ENCODE measurements around the gene PLIN3.

Gene PLIN3, protein sequence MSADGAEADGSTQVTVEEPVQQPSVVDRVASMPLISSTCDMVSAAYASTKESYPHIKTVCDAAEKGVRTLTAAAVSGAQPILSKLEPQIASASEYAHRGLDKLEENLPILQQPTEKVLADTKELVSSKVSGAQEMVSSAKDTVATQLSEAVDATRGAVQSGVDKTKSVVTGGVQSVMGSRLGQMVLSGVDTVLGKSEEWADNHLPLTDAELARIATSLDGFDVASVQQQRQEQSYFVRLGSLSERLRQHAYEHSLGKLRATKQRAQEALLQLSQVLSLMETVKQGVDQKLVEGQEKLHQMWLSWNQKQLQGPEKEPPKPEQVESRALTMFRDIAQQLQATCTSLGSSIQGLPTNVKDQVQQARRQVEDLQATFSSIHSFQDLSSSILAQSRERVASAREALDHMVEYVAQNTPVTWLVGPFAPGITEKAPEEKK

DNA sequence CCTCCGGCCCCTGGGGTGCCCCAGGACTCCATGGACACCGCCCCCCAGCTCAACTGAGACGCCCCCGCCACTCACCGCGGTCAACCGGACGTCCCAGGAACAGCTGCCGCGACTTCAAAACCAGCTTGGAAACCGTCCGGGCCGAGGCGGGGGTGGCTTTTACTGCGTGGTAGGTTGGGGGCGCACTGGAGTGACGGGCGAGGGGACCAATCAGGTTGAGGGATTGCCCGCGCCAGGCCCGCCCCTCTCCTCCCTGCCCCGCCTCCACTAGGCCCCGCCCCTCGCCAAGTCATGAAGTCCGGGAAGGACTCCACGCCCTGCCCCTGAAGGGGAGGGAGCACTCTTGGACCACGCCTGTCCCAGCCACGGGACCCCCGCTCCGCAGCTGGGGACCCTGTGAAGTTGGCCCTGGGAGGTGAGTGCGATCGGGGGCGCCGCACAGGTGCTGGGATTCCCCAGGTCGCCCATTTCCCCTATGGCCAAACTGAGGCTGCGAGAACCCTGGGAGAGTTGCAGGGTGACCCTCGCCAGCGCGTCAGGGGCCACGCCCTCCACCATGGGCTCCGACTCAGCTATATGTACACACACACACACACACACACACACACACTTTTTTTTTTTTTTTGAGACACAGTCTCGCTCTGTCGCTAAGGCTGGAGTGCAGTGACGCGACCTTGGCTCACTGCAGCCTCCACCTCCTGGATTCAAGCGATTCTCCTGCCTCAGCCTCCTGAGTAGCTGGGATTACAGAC, at the start of gene PLIN3:
Gene PLIN3 (minus strand): TSS at position 134 of the 752 bp plus-strand sequence. CDS start 6,273 bp downstream, outside the sequence.
- peak within 1 kb of the TSS; percentile 79 for H3K4me3 ChIP-seq (ENCODE audit: low read depth, low read length)
- TF ChIP-seq, protein P1, sequence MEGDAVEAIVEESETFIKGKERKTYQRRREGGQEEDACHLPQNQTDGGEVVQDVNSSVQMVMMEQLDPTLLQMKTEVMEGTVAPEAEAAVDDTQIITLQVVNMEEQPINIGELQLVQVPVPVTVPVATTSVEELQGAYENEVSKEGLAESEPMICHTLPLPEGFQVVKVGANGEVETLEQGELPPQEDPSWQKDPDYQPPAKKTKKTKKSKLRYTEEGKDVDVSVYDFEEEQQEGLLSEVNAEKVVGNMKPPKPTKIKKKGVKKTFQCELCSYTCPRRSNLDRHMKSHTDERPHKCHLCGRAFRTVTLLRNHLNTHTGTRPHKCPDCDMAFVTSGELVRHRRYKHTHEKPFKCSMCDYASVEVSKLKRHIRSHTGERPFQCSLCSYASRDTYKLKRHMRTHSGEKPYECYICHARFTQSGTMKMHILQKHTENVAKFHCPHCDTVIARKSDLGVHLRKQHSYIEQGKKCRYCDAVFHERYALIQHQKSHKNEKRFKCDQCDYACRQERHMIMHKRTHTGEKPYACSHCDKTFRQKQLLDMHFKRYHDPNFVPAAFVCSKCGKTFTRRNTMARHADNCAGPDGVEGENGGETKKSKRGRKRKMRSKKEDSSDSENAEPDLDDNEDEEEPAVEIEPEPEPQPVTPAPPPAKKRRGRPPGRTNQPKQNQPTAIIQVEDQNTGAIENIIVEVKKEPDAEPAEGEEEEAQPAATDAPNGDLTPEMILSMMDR (conservative IDR thresholded peaks at IDR 0.05; ENCODE audit: low read depth, low read length): no peak
- DNase-seq (ENCODE audit: low read depth): peak; percentile 98

DNA sequence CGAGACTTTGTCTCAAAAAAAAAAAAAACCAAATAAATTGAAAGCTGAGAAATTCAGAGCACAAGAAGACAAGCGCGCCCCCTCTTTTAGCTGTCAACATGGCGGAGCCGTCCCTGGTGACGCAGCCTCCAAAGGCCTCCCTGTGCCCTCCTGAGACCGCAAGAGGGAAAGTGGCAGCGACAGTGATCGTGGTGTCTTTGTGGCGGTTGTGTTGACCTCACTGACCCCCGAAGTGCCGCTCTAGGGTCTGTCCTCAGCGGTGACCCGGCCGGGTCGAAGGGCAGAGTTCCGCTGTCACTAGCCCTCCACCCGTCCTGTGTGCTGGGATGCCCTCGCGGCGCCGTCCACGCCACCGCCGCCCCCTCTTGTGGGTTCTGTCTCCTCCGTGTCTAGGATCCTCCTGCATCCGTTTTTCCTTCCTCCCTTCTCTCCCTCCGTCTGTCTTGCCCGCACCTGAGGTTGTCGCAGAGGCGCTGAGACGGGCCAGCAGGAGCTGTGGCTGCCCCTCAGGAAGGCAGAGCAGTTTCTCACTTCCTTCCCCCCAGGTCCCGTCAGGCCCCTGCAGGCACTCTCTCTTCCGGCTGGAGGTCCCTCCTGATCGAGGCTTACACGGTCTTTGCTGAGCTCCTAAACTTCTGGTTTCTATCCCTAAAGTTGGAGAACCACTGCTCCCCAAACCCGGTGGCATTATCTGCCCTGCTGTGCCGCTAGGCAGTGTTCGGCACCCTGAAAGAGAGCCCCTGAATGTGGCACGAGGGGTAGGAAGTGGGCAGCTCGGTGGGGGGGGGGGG, 49.0 kb upstream of the PLIN3 start:
- TF ChIP-seq, protein P1 (conservative IDR thresholded peaks at IDR 0.05; ENCODE audit: low read depth, low read length): no peak
- DNase-seq (ENCODE audit: low read depth): no peak
- H3K4me3 ChIP-seq (ENCODE audit: low read depth, low read length): no peak overlapping the region

DNA sequence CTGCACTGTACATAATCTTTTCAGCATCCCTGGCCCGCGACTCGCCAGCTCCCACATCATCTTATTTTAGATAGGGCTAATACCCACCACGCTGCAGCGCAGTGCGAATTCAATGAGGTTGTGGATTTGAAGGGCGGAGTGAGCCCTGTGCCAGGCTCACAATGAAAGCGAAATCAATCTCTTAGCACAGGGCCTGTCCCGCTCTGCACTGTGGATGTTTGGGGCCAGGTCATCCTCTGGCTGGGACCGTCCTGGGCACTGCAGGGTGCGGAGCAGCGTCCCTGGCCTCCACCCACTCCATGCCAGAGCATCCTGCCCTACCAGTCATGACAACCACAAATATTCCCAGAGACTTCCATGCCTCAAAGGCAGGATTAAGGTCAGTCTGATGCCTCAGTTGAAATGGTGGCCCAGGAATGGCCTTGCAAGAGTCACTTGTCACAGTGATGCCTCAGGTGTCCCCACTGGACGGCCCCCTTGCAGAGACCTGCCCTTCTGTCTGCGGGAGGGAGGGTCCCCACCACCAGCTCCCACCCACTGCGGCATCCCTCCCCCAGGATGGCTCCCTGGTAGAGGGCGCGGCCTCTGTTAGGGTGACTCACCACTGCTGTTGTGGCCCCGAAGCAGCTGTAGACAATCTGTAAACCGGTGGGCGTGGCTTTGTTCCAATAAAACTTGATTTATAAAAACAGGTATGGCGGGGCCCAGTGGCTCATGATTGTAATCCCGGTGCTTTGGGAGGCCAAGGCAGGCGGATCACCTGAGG, 47.5 kb upstream of the PLIN3 start:
- DNase-seq (ENCODE audit: low read depth): peak; percentile 91
- TF ChIP-seq, protein P1 (conservative IDR thresholded peaks at IDR 0.05; ENCODE audit: low read depth, low read length): no peak
- no peak overlapping the region for H3K4me3 ChIP-seq (ENCODE audit: low read depth, low read length)

DNA sequence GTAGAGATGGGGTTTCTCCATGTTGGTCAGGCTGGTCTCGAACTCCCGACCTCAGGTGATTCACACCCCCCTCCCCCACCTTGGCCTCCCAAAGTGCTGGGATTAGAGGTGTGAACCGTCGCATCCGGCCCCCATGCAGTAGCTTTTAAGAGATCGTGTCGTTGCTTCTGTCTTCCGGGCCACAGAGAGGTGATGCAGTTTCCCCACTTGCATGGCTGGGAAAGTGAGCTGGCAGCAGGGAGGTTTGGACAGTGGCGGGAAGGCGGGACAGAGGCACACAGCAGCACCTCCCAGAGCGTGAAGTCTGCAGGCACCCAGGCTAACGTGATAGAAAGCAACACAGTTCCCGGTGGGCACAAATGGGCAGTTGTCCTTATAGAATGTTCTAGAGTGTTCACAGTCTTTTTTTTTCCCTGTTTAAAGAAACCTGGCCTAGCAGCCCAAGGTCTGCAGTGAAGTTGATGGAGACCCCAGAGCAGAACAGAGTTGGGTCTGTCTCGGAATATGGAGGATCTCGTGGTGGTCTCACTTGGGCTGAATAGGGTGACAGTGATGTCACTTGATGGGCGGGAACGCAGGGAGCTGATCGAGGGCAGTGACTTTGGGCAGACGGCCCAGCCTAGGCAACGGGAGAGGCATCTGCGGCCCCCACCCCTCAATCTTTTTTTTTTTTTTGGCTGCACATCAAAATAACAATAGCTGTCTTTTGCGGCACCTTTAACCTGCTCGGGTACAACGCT, 46.7 kb upstream of the PLIN3 start:
- TF ChIP-seq, protein P1 (conservative IDR thresholded peaks at IDR 0.05; ENCODE audit: low read depth, low read length): no peak
- DNase-seq (ENCODE audit: low read depth): no peak
- no peak overlapping the region for H3K4me3 ChIP-seq (ENCODE audit: low read depth, low read length)

DNA sequence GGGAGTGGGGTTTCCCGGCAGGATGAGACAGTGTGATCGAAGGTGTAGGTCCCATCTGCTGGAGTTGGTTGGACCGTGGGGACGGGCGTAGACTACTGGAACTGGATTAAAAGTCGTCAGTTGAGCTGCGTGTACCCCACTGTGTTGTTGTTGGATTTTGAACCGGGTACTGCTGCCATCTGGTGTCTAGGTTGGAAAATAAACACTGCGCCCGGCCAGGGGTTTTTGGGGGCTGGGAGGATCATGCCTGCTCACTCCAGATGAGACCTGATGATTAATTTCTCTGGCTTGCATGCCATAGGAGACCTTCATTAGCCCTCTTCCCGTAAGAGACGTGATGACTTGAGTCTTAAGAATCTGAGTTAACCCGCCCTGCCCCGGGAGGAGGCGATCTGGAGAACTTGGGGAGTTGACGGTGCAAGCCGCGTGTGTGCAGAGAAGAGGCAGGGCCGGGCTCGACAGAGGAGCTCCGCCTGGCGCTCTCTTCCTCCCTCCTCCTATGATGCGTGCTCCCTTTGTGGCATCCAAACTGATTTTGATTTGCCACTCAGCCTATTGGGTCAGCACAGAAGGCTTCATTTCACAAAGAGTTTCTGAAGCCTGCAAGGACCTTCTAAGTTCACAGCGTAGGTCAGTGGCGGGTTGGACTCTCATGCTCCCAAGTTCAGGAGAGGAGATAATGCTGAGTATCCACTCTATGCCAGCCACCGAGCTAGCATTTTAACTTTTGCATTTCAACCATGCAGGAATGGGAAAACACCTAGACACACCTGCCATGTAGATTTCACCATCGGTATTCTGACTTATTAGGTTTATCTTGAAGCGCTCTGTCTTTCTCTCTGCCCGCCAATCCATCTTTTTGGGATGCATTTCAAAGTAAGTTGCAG, 44.6 kb upstream of the PLIN3 start:
- TF ChIP-seq, protein P1 (conservative IDR thresholded peaks at IDR 0.05; ENCODE audit: low read depth, low read length): peak; percentile 76
- peak overlapping the region; percentile 74 for H3K4me3 ChIP-seq (ENCODE audit: low read depth, low read length)
- DNase-seq (ENCODE audit: low read depth): peak; percentile 100

All from choroid plexus epithelial cell (primary cell).